ENCODE data around the gene ATG16L1. TPM values are rescaled to one million over a fixed set of nuclear protein-coding genes. Genes with fewer than 3 reads are reported as not detected.
A peak's percentile ranks its signal among the peaks of the same experiment; 100 is the strongest.

The ATG16L1 gene
- total RNA-seq, 4 donors from 2014 or later, result 20.8 to 36.1 (median 35.9) TPM

GRCh38 chr2:233210843-233211547 is 40.5 kb upstream of the ATG16L1 start:
- no peaks in the 10 kb centered on the region for H3K36me3 ChIP-seq
- H3K4me1 ChIP-seq, result peaks cover 0 to 3% of the 10 kb centered on the region in 2 donors
- no peaks in the 10 kb centered on the region for H3K27me3 ChIP-seq
- H3K9me3 ChIP-seq, result no peaks in the 10 kb centered on the region
- no peak overlapping the region for H3K27ac ChIP-seq
- in situ Hi-C loops (cut with MboI; ENCODE audit: low sequenced_read_pairs in 4 of 4) (no loop called here), intact Hi-C loops (cut with DNase I; ENCODE audit: low total_unique reads) (loop anchor here (1.0 kb wide), 1 partner anchor 26 kb away; no protein-coding TSS in a partner anchor)
- ATAC-seq (peak in 1 of 2 donors; percentile 33), DNase-seq (peak in 1 of 2 donors; percentile 35)
- H3K4me3 ChIP-seq, result peak overlapping the region in 3 of 4 donors; percentile 11 to 36 (median 25)
- TF ChIP-seq CTCF (IDR thresholded peaks at IDR 0.05 in 4 of 5, conservative IDR thresholded peaks at IDR 0.05 in 1 of 5), result no peak
- TF ChIP-seq POLR2A (IDR thresholded peaks at IDR 0.05), result no peak

DNA sequence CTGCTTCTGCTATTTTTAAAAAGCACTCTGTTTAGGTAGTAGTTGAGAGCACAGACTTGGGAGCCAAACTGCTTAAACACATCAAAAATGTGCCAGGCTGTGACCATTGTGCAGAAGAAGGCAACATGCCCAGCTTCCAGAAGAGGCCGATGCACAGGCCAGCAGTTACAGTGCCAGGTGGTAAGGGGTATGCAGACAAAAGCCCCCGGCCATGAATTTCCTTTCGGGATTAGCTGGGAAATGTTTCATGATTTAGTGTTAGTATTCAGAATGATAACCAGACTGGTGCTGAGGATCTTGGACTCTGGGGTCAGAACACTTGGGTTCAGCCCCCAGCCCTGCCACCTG is 40.0 kb upstream of the ATG16L1 start:
- Histone ChIP-seq H3K4me1 (peaks cover 0 to 3% of the 10 kb centered on the region in 2 donors), H3K4me3 (peak overlapping the region in 2 of 4 donors; percentile 11 to 36), H3K27ac (no peak overlapping the region), H3K9me3 (no peaks in the 10 kb centered on the region), H3K36me3 (no peaks in the 10 kb centered on the region), H3K27me3 (no peaks in the 10 kb centered on the region)
- DNase-seq, result no peak
- in situ Hi-C loops (cut with MboI; ENCODE audit: low sequenced_read_pairs in 4 of 4), result no loop called here
- intact Hi-C loops (cut with DNase I; ENCODE audit: low total_unique reads), result loop anchor here (1.0 kb wide), 1 partner anchor 26 kb away; no protein-coding TSS in a partner anchor
- ATAC-seq, result no peak
- TF ChIP-seq CTCF (IDR thresholded peaks at IDR 0.05 in 4 of 5, conservative IDR thresholded peaks at IDR 0.05 in 1 of 5), result no peak
- TF ChIP-seq POLR2A (IDR thresholded peaks at IDR 0.05), result no peak

DNA sequence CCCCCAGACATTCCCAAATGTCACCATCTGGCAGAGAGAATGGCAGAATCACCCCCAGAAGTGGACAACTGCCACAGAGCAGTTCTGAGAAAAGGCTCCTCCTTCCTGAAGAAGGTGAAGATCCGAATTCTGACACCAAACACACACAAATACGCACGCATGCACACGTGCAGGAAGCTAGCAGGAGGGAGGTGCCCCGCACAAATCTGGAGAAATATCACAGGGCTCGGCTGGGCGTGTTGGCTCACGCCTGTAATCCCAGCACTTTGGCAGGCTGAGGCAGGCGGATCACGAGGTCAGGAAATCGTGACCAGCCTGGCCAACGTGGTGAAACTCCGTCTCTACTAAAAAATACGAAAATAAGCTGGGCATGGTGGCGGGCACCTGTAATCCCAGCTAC is 38.5 kb upstream of the ATG16L1 start:
- H3K36me3 ChIP-seq, result no peaks in the 10 kb centered on the region
- in situ Hi-C loops (cut with MboI; ENCODE audit: low sequenced_read_pairs in 4 of 4), result no loop called here

DNA sequence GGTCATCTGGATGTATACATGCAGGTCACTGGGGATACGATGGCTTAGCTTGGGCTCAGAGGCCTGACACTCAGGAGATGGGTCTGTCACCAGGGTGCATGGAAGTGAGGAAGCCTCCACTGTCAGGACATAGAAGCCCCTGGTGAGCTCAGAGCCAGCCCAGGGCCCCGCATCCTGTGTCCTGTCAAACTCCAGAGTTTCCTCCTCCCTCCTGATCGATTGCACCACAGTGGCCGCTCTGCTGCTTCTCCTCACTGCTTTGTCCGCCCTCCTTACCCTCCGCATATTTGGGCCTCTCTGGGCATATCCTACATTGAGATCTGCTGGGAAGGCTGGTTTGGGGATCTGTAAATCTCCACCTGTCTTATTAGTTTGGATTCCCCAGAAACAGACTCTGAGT is 37.5 kb upstream of the ATG16L1 start:
- Histone ChIP-seq H3K4me3 (no peak overlapping the region), H3K36me3 (no peaks in the 10 kb centered on the region), H3K9me3 (no peaks in the 10 kb centered on the region), H3K27me3 (no peaks in the 10 kb centered on the region), H3K27ac (no peak overlapping the region), H3K4me1 (peaks cover 0 to 3% of the 10 kb centered on the region in 2 donors)
- TF ChIP-seq POLR2A (IDR thresholded peaks at IDR 0.05) (no peak), CTCF (IDR thresholded peaks at IDR 0.05 in 4 of 5, conservative IDR thresholded peaks at IDR 0.05 in 1 of 5) (no peak)
- ATAC-seq (no peak), DNase-seq (no peak)
- in situ Hi-C loops (cut with MboI; ENCODE audit: low sequenced_read_pairs in 4 of 4) (no loop called here), intact Hi-C loops (cut with DNase I; ENCODE audit: low total_unique reads) (no loop called here)

More for the DNA sequence above, 38.5 kb upstream of the ATG16L1 start:
- intact Hi-C loops (cut with DNase I; ENCODE audit: low total_unique reads), result no loop called here
- ATAC-seq (no peak), DNase-seq (no peak)
- Histone ChIP-seq H3K9me3 (no peaks in the 10 kb centered on the region), H3K4me1 (peaks cover 0 to 3% of the 10 kb centered on the region in 2 donors), H3K27me3 (no peaks in the 10 kb centered on the region), H3K27ac (no peak overlapping the region), H3K4me3 (no peak overlapping the region)
- TF ChIP-seq POLR2A (IDR thresholded peaks at IDR 0.05) (no peak), CTCF (IDR thresholded peaks at IDR 0.05 in 4 of 5, conservative IDR thresholded peaks at IDR 0.05 in 1 of 5) (no peak)

Data from gastrocnemius medialis (tissue), 4 donors.